ENCODE results near the gene SPATA24.

GRCh38 chr5:139392678-139393496 is 11.0 kb downstream of the SPATA24 start:
- TF ChIP-seq POLR2AphosphoS5 (IDR thresholded peaks at IDR 0.05; ENCODE audit: low read depth, low read length) (no peak; the same call in 1 of the 2 replicates), CTCF (IDR thresholded peaks at IDR 0.05; ENCODE audit: control extremely low read depth in 1 of 3, insufficient read depth in 1 of 3, low read depth in 1 of 3, low read length in 3 of 3) (peak in 2 of 3 experiments; percentile 74 to 92; a peak in 3 of 4 replicates), EZH2 (IDR thresholded peaks at IDR 0.05; ENCODE audit: low read depth, low read length, severe bottlenecking) (no peak), POLR2A (IDR thresholded peaks at IDR 0.05; ENCODE audit: control extremely low read depth in 1 of 2, low read depth in 2 of 2, low read length in 2 of 2) (peak in 1 of 2 experiments; percentile 52; a peak in 2 of 3 replicates), TAF1 (IDR thresholded peaks at IDR 0.05; ENCODE audit: low read depth, low read length) (peak; percentile 64), PHF8 (conservative IDR thresholded peaks at IDR 0.05; ENCODE audit: low read depth, low read length) (peak; percentile 44; the same call in 1 of the 2 replicates), YY1 (IDR thresholded peaks at IDR 0.05; ENCODE audit: low read depth, low read length) (no peak), HDAC6 (IDR thresholded peaks at IDR 0.05; ENCODE audit: low read depth, low read length) (no peak), RFX5 (IDR thresholded peaks at IDR 0.05; ENCODE audit: borderline replicate concordance, low read depth, low read length) (no peak), RAD21 (IDR thresholded peaks at IDR 0.05 in 1 of 2, conservative IDR thresholded peaks at IDR 0.05 in 1 of 2; ENCODE audit: low read depth in 2 of 2, low read length in 2 of 2) (peak; percentile 65 to 87)

All from H1 (cell line).